Caco-2 (cell line): Measurements from ENCODE around the gene HNF1A. TPM values are rescaled to one million over a fixed set of nuclear protein-coding genes. Genes with fewer than 3 reads are reported as not detected.
A peak's percentile ranks its signal among the peaks of the same experiment; 100 is the strongest.

ENCODE experiments used
- BruUV-seq: library from RNA; stranded (reverse); fragments of 400-500 nt; replicated peaks from 2 replicates; lab custom pipeline; 2021; lab: Mats Ljungman, UMichigan
- CTCF ChIA-PET: fragments of 300-600 bp; sonication (Branson Sonifier 250); formaldehyde crosslinking; loops from one replicate; lab custom pipeline; 2022; ENCODE audit warnings: antibody characterized with exemption; lab: Charles Lee
- POLR2A ChIA-PET: fragments of 300-600 bp; sonication (Branson Sonifier 250); formaldehyde crosslinking; loops from one replicate; lab custom pipeline; 2022; ENCODE audit warnings: antibody characterized with exemption; lab: Charles Lee
- DNase-seq, 2 experiments: peaks; one replicate each; pipeline versions ENCODE4 v3.0.0 to v3.0.0-alpha.2; 2020 to 2022
- H3K27me3 ChIP-seq: replicated peaks from 2 replicates; pipeline ENCODE4 v1.6.0; 2011; ENCODE audit warnings: low read length; ENCODE audit not compliant: control insufficient read depth, insufficient read depth
- H3K36me3 ChIP-seq: 2 replicates; pipeline ENCODE4 v1.5.1; 2011; ENCODE audit warnings: low read length; ENCODE audit not compliant: control insufficient read depth, insufficient read depth
- H3K4me1 ChIP-seq: fragments of 250-450 bp; sonication (Bioruptor Pico); 2 replicates; pipeline ENCODE4 v1.5.1; 2020; ENCODE audit warnings: mild to moderate bottlenecking
- H3K4me3 ChIP-seq: 2 replicates; pipeline ENCODE4 v1.5.1; 2011; ENCODE audit warnings: low read depth, mild to moderate bottlenecking, control low read depth, low read length
- H3K9me3 ChIP-seq: fragments of 250-450 bp; sonication (Bioruptor Pico); 2 replicates; pipeline ENCODE4 v1.5.1; 2020; ENCODE audit warnings: mild to moderate bottlenecking, moderate library complexity
- H3K27ac Mint-ChIP-seq: one replicate; pipeline ENCODE4 v1.8.0; 2022; ENCODE audit warnings: mixed read lengths; ENCODE audit not compliant: unreplicated experiment
- H3K27me3 Mint-ChIP-seq: one replicate; pipeline ENCODE4 v1.8.0; 2022; ENCODE audit warnings: mixed read lengths; ENCODE audit not compliant: insufficient read depth, unreplicated experiment
- H3K36me3 Mint-ChIP-seq: one replicate; pipeline ENCODE4 v1.8.0; 2022; ENCODE audit warnings: mild to moderate bottlenecking, mixed read lengths; ENCODE audit not compliant: insufficient read depth, unreplicated experiment
- H3K4me1 Mint-ChIP-seq: one replicate; pipeline ENCODE4 v1.8.0; 2022; ENCODE audit warnings: low read depth, mixed read lengths; ENCODE audit not compliant: unreplicated experiment
- H3K4me3 Mint-ChIP-seq: one replicate; pipeline ENCODE4 v1.8.0; 2022; ENCODE audit warnings: mild to moderate bottlenecking, moderate library complexity, mixed read lengths; ENCODE audit not compliant: unreplicated experiment
- H3K9me3 Mint-ChIP-seq: one replicate; pipeline ENCODE4 v1.8.0; 2022; ENCODE audit warnings: mixed read lengths; ENCODE audit not compliant: unreplicated experiment
- intact Hi-C: fragments of 100-400 bp; cut with micrococcal nuclease; formaldehyde crosslinking; loops from one replicate; pipeline ENCODE4 v1.10.0; 2022; ENCODE audit not compliant: unreplicated experiment
- total RNA-seq: library from RNA; stranded (reverse); gene quantifications from 2 replicates; pipeline ENCODE4 v1.2.3, GENCODE V29; 2022
- TF ChIP-seq, protein P1 (sequence below), 2 experiments: fragments of 200-600 bp in 1 of 2; IDR thresholded peaks; 1 replicate in 1 of 2; 2 replicates in 1 of 2; pipeline versions ENCODE4 v1.5.1 to v1.8.0; 2011 to 2022; ENCODE audit warnings: antibody characterized with exemption in 1 of 2, control low read depth in 1 of 2, inconsistent platforms in 1 of 2, low read depth in 1 of 2, low read length in 1 of 2, mild to moderate bottlenecking in 1 of 2, moderate library complexity in 1 of 2; ENCODE audit not compliant: insufficient read depth in 1 of 2, severe bottlenecking in 1 of 2, unreplicated experiment in 1 of 2

Gene HNF1A
- total RNA-seq, 1 experiment from 2014 or later: 41.2 TPM

- H3K27me3 Mint-ChIP-seq: no peaks in the 10 kb centered on the region
- Histone ChIP-seq H3K36me3 (peaks cover 1% of the 10 kb centered on the region), H3K4me3 (no peak overlapping the region), H3K9me3 (no peaks in the 10 kb centered on the region), H3K4me1 (no peaks in the 10 kb centered on the region), H3K27me3 (no peaks in the 10 kb centered on the region)
- H3K36me3 Mint-ChIP-seq: peaks cover 42% of the 10 kb centered on the region
- no peaks in the 10 kb centered on the region for H3K9me3 Mint-ChIP-seq
- no peaks in the 10 kb centered on the region for H3K4me1 Mint-ChIP-seq
- TF ChIP-seq, protein P1, sequence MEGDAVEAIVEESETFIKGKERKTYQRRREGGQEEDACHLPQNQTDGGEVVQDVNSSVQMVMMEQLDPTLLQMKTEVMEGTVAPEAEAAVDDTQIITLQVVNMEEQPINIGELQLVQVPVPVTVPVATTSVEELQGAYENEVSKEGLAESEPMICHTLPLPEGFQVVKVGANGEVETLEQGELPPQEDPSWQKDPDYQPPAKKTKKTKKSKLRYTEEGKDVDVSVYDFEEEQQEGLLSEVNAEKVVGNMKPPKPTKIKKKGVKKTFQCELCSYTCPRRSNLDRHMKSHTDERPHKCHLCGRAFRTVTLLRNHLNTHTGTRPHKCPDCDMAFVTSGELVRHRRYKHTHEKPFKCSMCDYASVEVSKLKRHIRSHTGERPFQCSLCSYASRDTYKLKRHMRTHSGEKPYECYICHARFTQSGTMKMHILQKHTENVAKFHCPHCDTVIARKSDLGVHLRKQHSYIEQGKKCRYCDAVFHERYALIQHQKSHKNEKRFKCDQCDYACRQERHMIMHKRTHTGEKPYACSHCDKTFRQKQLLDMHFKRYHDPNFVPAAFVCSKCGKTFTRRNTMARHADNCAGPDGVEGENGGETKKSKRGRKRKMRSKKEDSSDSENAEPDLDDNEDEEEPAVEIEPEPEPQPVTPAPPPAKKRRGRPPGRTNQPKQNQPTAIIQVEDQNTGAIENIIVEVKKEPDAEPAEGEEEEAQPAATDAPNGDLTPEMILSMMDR (IDR thresholded peaks at IDR 0.05; ENCODE audit: insufficient read depth in 1 of 2, low read depth in 1 of 2, low read length in 1 of 2, severe bottlenecking in 1 of 2, unreplicated experiment in 1 of 2): peak; percentile 74 to 78
- DNase-seq: peak; percentile 70 to 76
- intact Hi-C loops: loop anchor here (1.0 to 5.0 kb wide), 4 partner anchors 37 to 427 kb away; no protein-coding TSS in a partner anchor
- CTCF ChIA-PET: interaction anchor here (0.6 to 1.8 kb wide), 17 partner anchors 16 to 407 kb away, joined by 3 to 16 read pairs (median 3); partner anchors contain the start of gene HNF1A
- H3K4me3 Mint-ChIP-seq: no peak overlapping the region
- no peak overlapping the region for H3K27ac Mint-ChIP-seq
- BruUV-seq: no TSS peak
- POLR2A ChIA-PET: interaction anchor here (0.6 to 1.8 kb wide), 2 partner anchors 29 to 37 kb away, joined by 3 to 5 read pairs; no protein-coding TSS in a partner anchor
Measured at GRCh38 chr12:121009741-121010140, 31.4 kb downstream of the HNF1A start.

GRCh38 chr12:121010860-121011259 is 32.5 kb downstream of the HNF1A start:
- TF ChIP-seq, protein P1 (IDR thresholded peaks at IDR 0.05; ENCODE audit: insufficient read depth in 1 of 2, low read depth in 1 of 2, low read length in 1 of 2, severe bottlenecking in 1 of 2, unreplicated experiment in 1 of 2): no peak
- peaks cover 31% of the 10 kb centered on the region for H3K36me3 Mint-ChIP-seq
- H3K36me3 ChIP-seq: peaks cover 1% of the 10 kb centered on the region; the same call in 1 of the 2 replicates
- 0 out of 2 replicates have a peak, but pooled peaks cover 7% of the 10 kb centered on the region for H3K4me1 ChIP-seq
- DNase-seq: no peak
- no peak overlapping the region for H3K4me3 Mint-ChIP-seq
- no peak overlapping the region for H3K4me3 ChIP-seq
- intact Hi-C loops: no loop called here
- H3K27me3 ChIP-seq: no peaks in the 10 kb centered on the region
- POLR2A ChIA-PET: interaction anchor here (1.8 kb wide), 1 partner anchor 30 kb away, joined by 5 read pairs; no protein-coding TSS in a partner anchor
- CTCF ChIA-PET: interaction anchor here (1.8 kb wide), 1 partner anchor 33 kb away, joined by 16 read pairs; the partner anchor contains the start of gene HNF1A
- no peaks in the 10 kb centered on the region for H3K9me3 ChIP-seq
- no peaks in the 10 kb centered on the region for H3K9me3 Mint-ChIP-seq
- BruUV-seq: no TSS peak
- no peak overlapping the region for H3K27ac Mint-ChIP-seq
- H3K27me3 Mint-ChIP-seq: no peaks in the 10 kb centered on the region
- no peaks in the 10 kb centered on the region for H3K4me1 Mint-ChIP-seq

DNA sequence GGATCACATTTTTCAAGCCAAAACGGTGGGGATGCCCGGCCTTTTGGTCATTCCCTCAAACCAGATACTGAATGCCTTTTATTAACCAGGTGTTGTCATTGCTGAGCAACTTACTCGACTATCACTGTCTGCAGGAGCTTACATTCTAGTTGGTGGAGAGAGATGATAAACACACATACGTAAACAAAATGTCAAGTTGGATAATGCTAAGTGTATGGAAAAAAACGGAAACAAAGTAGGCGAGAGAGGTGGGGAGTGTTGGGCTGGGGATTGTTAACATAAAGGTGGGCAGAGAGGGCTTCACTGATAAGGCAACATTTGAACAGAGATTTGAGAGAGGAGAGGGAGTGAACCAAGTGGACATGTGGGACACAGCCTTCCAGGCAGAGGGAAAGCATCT is 33.5 kb downstream of the HNF1A start:
- H3K27me3 ChIP-seq: no peaks in the 10 kb centered on the region
- CTCF ChIA-PET: no interaction called here
- no peaks in the 10 kb centered on the region for H3K4me1 Mint-ChIP-seq
- DNase-seq: no peak
- BruUV-seq: no TSS peak
- peaks cover 1% of the 10 kb centered on the region; the same call in 1 of the 2 replicates for H3K36me3 ChIP-seq
- TF ChIP-seq, protein P1 (IDR thresholded peaks at IDR 0.05; ENCODE audit: insufficient read depth in 1 of 2, low read depth in 1 of 2, low read length in 1 of 2, severe bottlenecking in 1 of 2, unreplicated experiment in 1 of 2): no peak
- H3K36me3 Mint-ChIP-seq: peaks cover 35% of the 10 kb centered on the region
- H3K9me3 Mint-ChIP-seq: no peaks in the 10 kb centered on the region
- 0 out of 2 replicates have a peak, but pooled peaks cover 7% of the 10 kb centered on the region for H3K4me1 ChIP-seq
- intact Hi-C loops: no loop called here
- no peak overlapping the region for H3K4me3 Mint-ChIP-seq
- POLR2A ChIA-PET: no interaction called here
- no peaks in the 10 kb centered on the region for H3K27me3 Mint-ChIP-seq
- no peak overlapping the region for H3K27ac Mint-ChIP-seq
- no peaks in the 10 kb centered on the region for H3K9me3 ChIP-seq
- H3K4me3 ChIP-seq: no peak overlapping the region
